HL-60 (cell line): ENCODE results near the gene IMMP2L.

Source experiments
- DNase-seq, 2 experiments: peaks; one replicate each; pipeline ENCODE4 v3.0.0-alpha.2; 2010 to 2020; ENCODE audit warnings: low read depth in 1 of 2, low spot score in 1 of 2
- H3K27ac ChIP-seq: fragments of 250-450 bp; sonication (Bioruptor Pico); replicated peaks from 2 replicates; pipeline ENCODE4 v1.5.1; 2020; ENCODE audit warnings: mild to moderate bottlenecking, moderate library complexity
- H3K27me3 ChIP-seq: fragments of 250-450 bp; sonication (Bioruptor Pico); 2 replicates; pipeline ENCODE4 v1.5.1; 2021; ENCODE audit warnings: mild to moderate bottlenecking, moderate library complexity; ENCODE audit not compliant: insufficient read depth, poor library complexity, severe bottlenecking
- H3K4me3 ChIP-seq: replicated peaks from 2 replicates; pipeline ENCODE4 v1.5.1; 2011; ENCODE audit warnings: mild to moderate bottlenecking, control low read depth, low read length; ENCODE audit not compliant: insufficient read depth
- CTCF ChIP-seq: IDR thresholded peaks from one replicate; pipeline ENCODE4 v1.5.1; 2011; ENCODE audit warnings: low read length, control low read depth, inconsistent platforms; ENCODE audit not compliant: insufficient read depth
- GABPA ChIP-seq: IDR thresholded peaks from 2 replicates; pipeline ENCODE4 v1.6.1; 2012; ENCODE audit warnings: low read depth
- POLR2AphosphoS5 ChIP-seq: IDR thresholded peaks from 2 replicates; pipeline ENCODE4 v1.6.1; 2012; ENCODE audit warnings: low read depth
- REST ChIP-seq: IDR thresholded peaks from 2 replicates; pipeline ENCODE4 v1.6.1; 2012; ENCODE audit warnings: low read depth; ENCODE audit not compliant: insufficient replicate concordance
- SPI1 ChIP-seq: IDR thresholded peaks from 2 replicates; pipeline ENCODE4 v1.6.1; 2012; ENCODE audit warnings: low read depth, mild to moderate bottlenecking, borderline replicate concordance

Gene IMMP2L

GRCh38 chr7:111374027-111374426 lies 188.3 kb downstream of the IMMP2L start:
- H3K27ac ChIP-seq: no peak overlapping the region
- no peak overlapping the region for H3K4me3 ChIP-seq
- no peak for DNase-seq
- no peaks in the 10 kb centered on the region for H3K27me3 ChIP-seq
- TF ChIP-seq CTCF (no peak), REST (no peak), POLR2AphosphoS5 (no peak), SPI1 (no peak), GABPA (no peak)

- no peaks in the 10 kb centered on the region for H3K27me3 ChIP-seq
- TF ChIP-seq CTCF (no peak), GABPA (no peak), POLR2AphosphoS5 (no peak), REST (no peak), SPI1 (no peak)
- no peak for DNase-seq
- no peak overlapping the region for H3K27ac ChIP-seq
- H3K4me3 ChIP-seq: no peak overlapping the region
These were observed 190.9 kb downstream of the IMMP2L start for GRCh38 chr7:111371437-111371836.

GRCh38 chr7:111370002-111370401 lies 192.3 kb downstream of the IMMP2L start:
- TF ChIP-seq GABPA (no peak), REST (no peak), CTCF (no peak), SPI1 (no peak), POLR2AphosphoS5 (no peak)
- no peak overlapping the region for H3K27ac ChIP-seq
- no peaks in the 10 kb centered on the region for H3K27me3 ChIP-seq
- no peak for DNase-seq
- H3K4me3 ChIP-seq: no peak overlapping the region
